Measurements from ENCODE around the gene ATG5. TPM values are rescaled to one million over a fixed set of nuclear protein-coding genes. Genes with fewer than 3 reads are reported as not detected.

ATG5 gene
- polyA plus RNA-seq, 3 donors = 15.0 to 31.4 (median 29.9) TPM

- no peaks in the 10 kb centered on the region for H3K4me1 ChIP-seq (ENCODE audit: control insufficient read depth in 1 of 2, insufficient read depth in 2 of 2, low read length in 2 of 2)
- H3K4me2 ChIP-seq (replicated peaks; ENCODE audit: extremely low read depth, low read length, poor library complexity, severe bottlenecking) = no peak overlapping the region
- Mint-ChIP-seq H3K9me3 (no peaks in the 10 kb centered on the region), H3K27me3 (ENCODE audit: low read depth in 3 of 3) (no peaks in the 10 kb centered on the region), H3K27ac (no peak overlapping the region), H3K4me1 (peaks cover 10% of the 10 kb centered on the region), H3K36me3 (no peaks in the 10 kb centered on the region), H3K4me3 (no peak overlapping the region)
- H3K9ac ChIP-seq (ENCODE audit: insufficient read depth, low read length, poor library complexity, severe bottlenecking) = no peak overlapping the region
- H3K9me3 ChIP-seq (replicated peaks in 1 of 2; ENCODE audit: control insufficient read depth in 1 of 2, insufficient read depth in 1 of 2, low read length in 2 of 2) = no peaks in the 10 kb centered on the region
- no peaks in the 10 kb centered on the region for H4K20me1 ChIP-seq (ENCODE audit: insufficient read depth, low read length)
- H3K27ac ChIP-seq (ENCODE audit: low read depth in 1 of 2, low read length in 2 of 2) = no peak overlapping the region
- no peaks in the 10 kb centered on the region for H3K27me3 ChIP-seq (ENCODE audit: control insufficient read depth in 2 of 2, insufficient read depth in 2 of 2, low read length in 2 of 2)
- intact Hi-C loops (cut with micrococcal nuclease) = no loop called here
- H3K36me3 ChIP-seq (replicated peaks in 1 of 2; ENCODE audit: control insufficient read depth in 1 of 2, insufficient read depth in 2 of 2, low read length in 2 of 2) = no peaks in the 10 kb centered on the region
- no peak for TF ChIP-seq CTCF (IDR thresholded peaks at IDR 0.05)
- H3K79me2 ChIP-seq (ENCODE audit: insufficient read depth, low read length) = no peaks in the 10 kb centered on the region
- WGBS (ENCODE audit: insufficient coverage) = 100% methylated on average over 1 of the region's 4 CpGs
- no peak overlapping the region for H2AFZ ChIP-seq (ENCODE audit: insufficient read depth, low read depth, low read length, poor library complexity, severe bottlenecking)
- H3K4me3 ChIP-seq (replicated peaks in 1 of 3; ENCODE audit: low read depth in 2 of 3, low read length in 3 of 3) = no peak overlapping the region
- DNase-seq = no peak
Measured at GRCh38 chr6:106145144-106145543, 180.4 kb downstream of the ATG5 start.

- Histone ChIP-seq H3K4me3 (replicated peaks in 1 of 3; ENCODE audit: low read depth in 2 of 3, low read length in 3 of 3) (no peak overlapping the region), H3K4me2 (replicated peaks; ENCODE audit: extremely low read depth, low read length, poor library complexity, severe bottlenecking) (no peak overlapping the region), H3K27ac (ENCODE audit: low read depth in 1 of 2, low read length in 2 of 2) (no peak overlapping the region), H2AFZ (ENCODE audit: insufficient read depth, low read depth, low read length, poor library complexity, severe bottlenecking) (no peak overlapping the region), H3K9ac (ENCODE audit: insufficient read depth, low read length, poor library complexity, severe bottlenecking) (no peak overlapping the region), H3K27me3 (ENCODE audit: control insufficient read depth in 2 of 2, insufficient read depth in 2 of 2, low read length in 2 of 2) (no peaks in the 10 kb centered on the region), H3K36me3 (replicated peaks in 1 of 2; ENCODE audit: control insufficient read depth in 1 of 2, insufficient read depth in 2 of 2, low read length in 2 of 2) (no peaks in the 10 kb centered on the region), H3K79me2 (ENCODE audit: insufficient read depth, low read length) (no peaks in the 10 kb centered on the region), H3K4me1 (ENCODE audit: control insufficient read depth in 1 of 2, insufficient read depth in 2 of 2, low read length in 2 of 2) (no peaks in the 10 kb centered on the region), H3K9me3 (replicated peaks in 1 of 2; ENCODE audit: control insufficient read depth in 1 of 2, insufficient read depth in 1 of 2, low read length in 2 of 2) (no peaks in the 10 kb centered on the region), H4K20me1 (ENCODE audit: insufficient read depth, low read length) (no peaks in the 10 kb centered on the region)
- Mint-ChIP-seq H3K9me3 (no peaks in the 10 kb centered on the region), H3K36me3 (no peaks in the 10 kb centered on the region), H3K4me3 (no peak overlapping the region), H3K27me3 (ENCODE audit: low read depth in 3 of 3) (no peaks in the 10 kb centered on the region), H3K4me1 (peaks cover 10% of the 10 kb centered on the region), H3K27ac (no peak overlapping the region)
- TF ChIP-seq CTCF (IDR thresholded peaks at IDR 0.05) = no peak
- no peak for DNase-seq
- intact Hi-C loops (cut with micrococcal nuclease) = no loop called here
- whole genome bisulfite sequencing (ENCODE audit: insufficient coverage) = 93% methylated on average over 8 of the region's 12 CpGs
Measured at GRCh38 chr6:106143665-106144064, 181.9 kb downstream of the ATG5 start.

Data from CD14-positive monocyte (primary cell).